ENCODE results near the gene SCAMP2.

DNA sequence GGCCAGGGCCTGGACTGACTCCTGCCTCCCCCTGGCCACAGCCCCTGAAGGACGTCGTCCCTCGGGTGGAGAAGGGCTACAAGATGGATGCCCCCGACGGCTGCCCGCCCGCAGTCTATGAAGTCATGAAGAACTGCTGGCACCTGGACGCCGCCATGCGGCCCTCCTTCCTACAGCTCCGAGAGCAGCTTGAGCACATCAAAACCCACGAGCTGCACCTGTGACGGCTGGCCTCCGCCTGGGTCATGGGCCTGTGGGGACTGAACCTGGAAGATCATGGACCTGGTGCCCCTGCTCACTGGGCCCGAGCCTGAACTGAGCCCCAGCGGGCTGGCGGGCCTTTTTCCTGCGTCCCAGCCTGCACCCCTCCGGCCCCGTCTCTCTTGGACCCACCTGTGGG lies 70.9 kb downstream of the SCAMP2 start:
- TF ChIP-seq, protein P1, sequence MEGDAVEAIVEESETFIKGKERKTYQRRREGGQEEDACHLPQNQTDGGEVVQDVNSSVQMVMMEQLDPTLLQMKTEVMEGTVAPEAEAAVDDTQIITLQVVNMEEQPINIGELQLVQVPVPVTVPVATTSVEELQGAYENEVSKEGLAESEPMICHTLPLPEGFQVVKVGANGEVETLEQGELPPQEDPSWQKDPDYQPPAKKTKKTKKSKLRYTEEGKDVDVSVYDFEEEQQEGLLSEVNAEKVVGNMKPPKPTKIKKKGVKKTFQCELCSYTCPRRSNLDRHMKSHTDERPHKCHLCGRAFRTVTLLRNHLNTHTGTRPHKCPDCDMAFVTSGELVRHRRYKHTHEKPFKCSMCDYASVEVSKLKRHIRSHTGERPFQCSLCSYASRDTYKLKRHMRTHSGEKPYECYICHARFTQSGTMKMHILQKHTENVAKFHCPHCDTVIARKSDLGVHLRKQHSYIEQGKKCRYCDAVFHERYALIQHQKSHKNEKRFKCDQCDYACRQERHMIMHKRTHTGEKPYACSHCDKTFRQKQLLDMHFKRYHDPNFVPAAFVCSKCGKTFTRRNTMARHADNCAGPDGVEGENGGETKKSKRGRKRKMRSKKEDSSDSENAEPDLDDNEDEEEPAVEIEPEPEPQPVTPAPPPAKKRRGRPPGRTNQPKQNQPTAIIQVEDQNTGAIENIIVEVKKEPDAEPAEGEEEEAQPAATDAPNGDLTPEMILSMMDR (conservative IDR thresholded peaks at IDR 0.05 in 1 of 2, IDR thresholded peaks at IDR 0.05 in 1 of 2; ENCODE audit: extremely low read depth in 1 of 2, insufficient read depth in 1 of 2, low read depth in 1 of 2, low read length in 2 of 2), result no peak
- TF ChIP-seq EZH2 (IDR thresholded peaks at IDR 0.05; ENCODE audit: borderline replicate concordance, low read length), result no peak
